Testis (tissue), 3 donors: Measurements from ENCODE around the gene PLEKHM2. TPM values are rescaled to one million over a fixed set of nuclear protein-coding genes. Genes with fewer than 3 reads are reported as not detected.
A peak's percentile ranks its signal among the peaks of the same experiment; 100 is the strongest.
"Not testable (repeated sequence)": the region's sequence is repeated elsewhere in the genome, so short reads cannot be mapped to it uniquely, and the experiment has no call there.

ENCODE experiments used
- DNase-seq: peaks from one replicate; pipeline ENCODE4 v3.0.0-alpha.2; 2019
- H3K27ac ChIP-seq, 2 donors: fragments of 200-600 bp; sonication (generic); one replicate each; pipeline ENCODE4 v1.5.1; 2019
- H3K27me3 ChIP-seq: fragments of 200-600 bp; sonication (generic); one replicate; pipeline ENCODE4 v1.5.1; 2019
- H3K36me3 ChIP-seq: fragments of 200-600 bp; sonication (generic); one replicate; pipeline ENCODE4 v1.5.1; 2017; ENCODE audit warnings: low read depth; ENCODE audit errors: missing control alignments
- H3K4me1 ChIP-seq: fragments of 200-600 bp; sonication (generic); one replicate; pipeline ENCODE4 v1.5.1; 2019
- H3K4me3 ChIP-seq, 2 donors: fragments of 200-600 bp; sonication (generic); one replicate each; pipeline ENCODE4 v1.5.1; 2017 to 2019
- H3K9me3 ChIP-seq: fragments of 200-600 bp; sonication (generic); one replicate; pipeline ENCODE4 v1.5.1; 2017
- POLR2A ChIP-seq: fragments of 450-650 bp; IDR thresholded peaks from one replicate; pipeline ENCODE4 v1.6.1; 2017; ENCODE audit warnings: antibody characterized with exemption, mild to moderate bottlenecking, moderate library complexity
- WGBS, 2 donors: methylation state at CpG; one replicate each; pipeline ENCODE4 v1.1.5; 2018; 5-methylcytosine and 5-hydroxymethylcytosine counted together
- intact Hi-C: fragments of 100-400 bp; cut with DNase I; formaldehyde crosslinking; loops from one replicate; pipeline ENCODE4 v1.15.1; 2023; ENCODE audit warnings: low total_unique reads
- polyA plus RNA-seq: library from polyadenylated mRNA; stranded (reverse); fragments of 350-450 nt; fragmentation: Illumina TruSeq; extraction: RNeasy Lipid Tissue Mini Kit (QIAGEN cat#74804); gene quantifications from one replicate; pipeline ENCODE4 v1.2.3, GENCODE V29; 2014; ENCODE audit warnings: low read depth, low replicate concordance; ENCODE audit not compliant: insufficient read depth
- total RNA-seq, 2 donors: library from RNA; depleted of rRNA; stranded (reverse); fragments of >200 nt; gene quantifications; one replicate each; pipeline ENCODE4 v1.2.3, GENCODE V29; 2016
- TF ChIP-seq, protein P1 (sequence below), 3 experiments: fragments of 450-650 bp in 2 of 3; fragments of 200-600 bp in 1 of 3; sonication (generic) in 1 of 3; IDR thresholded peaks; one replicate each; pipeline ENCODE4 v1.5.1; 2016 to 2019; ENCODE audit warnings: antibody characterized with exemption in 3 of 3, mild to moderate bottlenecking in 2 of 3, moderate library complexity in 1 of 3

Gene PLEKHM2
- total and polyA plus RNA-seq, 3 donors from 2014 or later, result 61.9 to 98.4 (median 70.2) TPM

DNA sequence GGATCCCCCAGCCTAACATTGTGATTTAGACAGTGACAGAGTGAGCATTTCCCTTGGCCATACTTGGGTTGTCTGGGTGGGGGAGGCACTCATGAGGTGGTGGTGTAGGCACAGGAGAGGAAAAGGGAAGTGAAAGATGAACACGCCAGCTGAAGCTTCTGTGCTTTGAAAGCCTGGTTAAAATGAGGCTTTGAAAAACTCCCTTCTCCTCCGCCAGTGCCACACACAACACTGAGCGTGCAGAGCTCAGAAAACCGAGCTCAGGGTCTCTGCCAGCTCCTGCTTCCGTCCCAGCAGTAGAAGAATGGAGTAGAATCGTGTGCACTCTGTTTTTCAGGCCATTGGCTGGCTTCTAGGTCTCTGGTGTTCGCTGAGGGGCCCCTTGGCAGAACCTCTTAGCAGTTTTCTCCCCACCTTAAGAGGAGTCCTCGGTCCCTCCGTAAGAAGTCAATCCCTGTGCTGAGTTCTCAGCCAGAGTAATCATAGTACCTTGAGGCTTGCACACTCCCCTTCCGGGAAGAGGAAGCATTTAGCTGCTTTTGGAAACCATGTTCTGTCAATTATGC, 12.9 kb downstream of the PLEKHM2 start:
- Histone ChIP-seq H3K4me1 (peaks cover 9% of the 10 kb centered on the region), H3K9me3 (no peaks in the 10 kb centered on the region), H3K27ac (no peak overlapping the region), H3K36me3 (no peaks in the 10 kb centered on the region), H3K27me3 (no peaks in the 10 kb centered on the region), H3K4me3 (no peak overlapping the region)
- no peak for DNase-seq
- 57 to 63% methylated on average over 10 of the region's 10 CpGs for WGBS, 2 donors
- no peak for TF ChIP-seq POLR2A
- TF ChIP-seq, protein P1, sequence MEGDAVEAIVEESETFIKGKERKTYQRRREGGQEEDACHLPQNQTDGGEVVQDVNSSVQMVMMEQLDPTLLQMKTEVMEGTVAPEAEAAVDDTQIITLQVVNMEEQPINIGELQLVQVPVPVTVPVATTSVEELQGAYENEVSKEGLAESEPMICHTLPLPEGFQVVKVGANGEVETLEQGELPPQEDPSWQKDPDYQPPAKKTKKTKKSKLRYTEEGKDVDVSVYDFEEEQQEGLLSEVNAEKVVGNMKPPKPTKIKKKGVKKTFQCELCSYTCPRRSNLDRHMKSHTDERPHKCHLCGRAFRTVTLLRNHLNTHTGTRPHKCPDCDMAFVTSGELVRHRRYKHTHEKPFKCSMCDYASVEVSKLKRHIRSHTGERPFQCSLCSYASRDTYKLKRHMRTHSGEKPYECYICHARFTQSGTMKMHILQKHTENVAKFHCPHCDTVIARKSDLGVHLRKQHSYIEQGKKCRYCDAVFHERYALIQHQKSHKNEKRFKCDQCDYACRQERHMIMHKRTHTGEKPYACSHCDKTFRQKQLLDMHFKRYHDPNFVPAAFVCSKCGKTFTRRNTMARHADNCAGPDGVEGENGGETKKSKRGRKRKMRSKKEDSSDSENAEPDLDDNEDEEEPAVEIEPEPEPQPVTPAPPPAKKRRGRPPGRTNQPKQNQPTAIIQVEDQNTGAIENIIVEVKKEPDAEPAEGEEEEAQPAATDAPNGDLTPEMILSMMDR (IDR thresholded peaks at IDR 0.05), result no peak
- intact Hi-C loops, result no loop called here

DNA sequence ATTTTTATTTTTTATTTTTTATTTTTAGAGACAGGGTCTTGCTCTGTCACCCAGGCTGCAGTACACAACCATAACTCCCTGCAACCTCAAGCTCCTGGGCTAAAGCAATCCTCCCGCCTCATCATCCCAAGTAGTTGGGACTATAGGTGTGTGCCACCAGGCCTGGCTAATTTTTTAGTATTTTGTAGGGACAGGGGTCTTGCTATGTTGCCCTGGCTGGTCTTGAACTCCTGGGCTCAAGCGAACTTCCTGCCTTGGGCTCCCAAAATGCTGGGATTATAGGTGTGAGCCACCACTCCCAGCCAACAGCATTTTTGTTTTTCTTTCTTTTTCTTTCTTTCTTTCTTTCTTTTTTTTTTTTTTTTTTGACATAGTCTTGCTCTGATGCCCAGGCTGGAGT, 14.1 kb downstream of the PLEKHM2 start:
- Histone ChIP-seq H3K4me1 (peaks cover 14% of the 10 kb centered on the region), H3K9me3 (no peaks in the 10 kb centered on the region), H3K4me3 (no peak overlapping the region), H3K27ac (no peak overlapping the region), H3K27me3 (no peaks in the 10 kb centered on the region), H3K36me3 (no peaks in the 10 kb centered on the region)
- intact Hi-C loops, result no loop called here
- 78 to 100% methylated on average over 2 of the region's 2 CpGs for WGBS, 2 donors
- TF ChIP-seq POLR2A, result no peak
- TF ChIP-seq, protein P1 (IDR thresholded peaks at IDR 0.05), result no peak
- DNase-seq, result no peak

DNA sequence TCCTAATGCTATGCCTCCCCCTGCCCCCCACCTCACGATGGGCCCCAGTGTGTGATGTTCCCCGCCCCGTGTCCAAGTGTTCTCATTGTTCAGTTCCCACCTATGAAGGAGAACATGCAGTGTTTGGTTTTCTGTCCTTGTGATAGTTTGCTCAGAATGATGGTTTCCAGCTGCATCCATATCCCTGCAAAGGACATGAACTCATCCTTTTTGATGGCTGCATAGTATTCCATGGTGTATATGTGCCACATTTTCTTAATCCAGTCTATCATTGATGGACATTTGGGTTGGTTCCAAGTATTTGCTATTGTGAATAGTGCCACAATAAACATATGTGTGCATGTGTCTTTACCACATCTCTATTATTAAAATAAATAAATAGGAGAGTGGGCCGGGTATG, 15.2 kb downstream of the PLEKHM2 start:
- H3K9me3 ChIP-seq, H3K27ac ChIP-seq, H3K27me3 ChIP-seq, DNase-seq, intact Hi-C loops, H3K4me3 ChIP-seq, H3K36me3 ChIP-seq: not testable (repeated sequence)
- peaks cover 26% of the 10 kb centered on the region for H3K4me1 ChIP-seq
- WGBS, 2 donors, result 97 to 98% methylated on average over 4 of the region's 4 CpGs

DNA sequence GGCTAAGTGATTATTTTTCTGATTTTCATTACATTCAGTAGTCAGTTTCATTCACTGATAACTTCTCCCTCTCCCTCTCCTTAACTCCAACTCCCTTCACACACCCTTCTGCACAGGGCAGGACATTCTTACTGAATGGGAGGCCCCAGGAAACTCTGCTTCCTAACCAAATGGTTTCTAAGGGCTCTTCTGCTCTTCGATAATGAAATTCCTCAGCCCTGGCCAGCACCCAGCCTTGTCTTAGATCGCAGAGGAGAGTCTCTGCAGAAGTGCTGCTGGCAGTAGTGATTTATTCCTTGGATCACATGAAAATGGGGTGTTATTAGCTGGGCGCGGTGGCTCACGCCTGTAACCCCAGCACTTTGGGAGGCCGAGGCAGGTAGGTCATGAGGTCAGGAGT, 16.4 kb downstream of the PLEKHM2 start:
- H3K27me3 ChIP-seq, result no peaks in the 10 kb centered on the region
- 47 to 59% methylated on average over 6 of the region's 6 CpGs for WGBS, 2 donors

DNA sequence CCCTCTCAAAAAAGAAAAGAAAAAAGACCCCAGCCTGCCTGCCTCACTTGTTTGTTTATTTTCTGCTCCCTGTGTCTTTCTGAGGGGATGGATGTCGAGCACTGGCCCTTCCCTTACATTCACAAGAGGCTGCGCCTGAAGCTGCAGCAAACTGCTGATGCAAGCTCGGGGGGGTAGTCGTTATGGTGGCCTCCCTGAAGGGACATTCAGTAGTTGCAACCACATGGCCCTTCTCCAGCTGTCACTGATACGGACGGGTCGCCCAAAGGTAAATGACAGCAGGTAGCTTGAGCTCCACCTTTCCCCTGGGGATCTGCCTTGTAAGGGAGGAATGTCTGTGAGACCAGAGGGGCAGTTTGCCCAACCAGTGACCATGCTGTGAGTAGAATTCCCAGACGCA, 17.7 kb downstream of the PLEKHM2 start:
- intact Hi-C loops, result no loop called here
- Histone ChIP-seq H3K27me3 (no peaks in the 10 kb centered on the region), H3K27ac (no peak overlapping the region), H3K36me3 (no peaks in the 10 kb centered on the region), H3K4me1 (peaks cover 31% of the 10 kb centered on the region), H3K4me3 (no peak overlapping the region), H3K9me3 (no peaks in the 10 kb centered on the region)
- 82 to 91% methylated on average over 7 to 8 of the region's 8 CpGs for WGBS, 2 donors
- no peak for DNase-seq
- no peak for TF ChIP-seq POLR2A
- TF ChIP-seq, protein P1 (IDR thresholded peaks at IDR 0.05), result no peak

More for the DNA sequence above, 16.4 kb downstream of the PLEKHM2 start:
- Histone ChIP-seq H3K9me3 (no peaks in the 10 kb centered on the region), H3K36me3 (no peaks in the 10 kb centered on the region), H3K4me1 (peaks cover 29% of the 10 kb centered on the region), H3K4me3 (no peak overlapping the region), H3K27ac (no peak overlapping the region)
- intact Hi-C loops, result no loop called here
- DNase-seq, result peak; percentile 54
- TF ChIP-seq, protein P1 (IDR thresholded peaks at IDR 0.05), result no peak
- TF ChIP-seq POLR2A, result no peak
